ENCODE measurements around the gene KRTAP3-3.

DNA sequence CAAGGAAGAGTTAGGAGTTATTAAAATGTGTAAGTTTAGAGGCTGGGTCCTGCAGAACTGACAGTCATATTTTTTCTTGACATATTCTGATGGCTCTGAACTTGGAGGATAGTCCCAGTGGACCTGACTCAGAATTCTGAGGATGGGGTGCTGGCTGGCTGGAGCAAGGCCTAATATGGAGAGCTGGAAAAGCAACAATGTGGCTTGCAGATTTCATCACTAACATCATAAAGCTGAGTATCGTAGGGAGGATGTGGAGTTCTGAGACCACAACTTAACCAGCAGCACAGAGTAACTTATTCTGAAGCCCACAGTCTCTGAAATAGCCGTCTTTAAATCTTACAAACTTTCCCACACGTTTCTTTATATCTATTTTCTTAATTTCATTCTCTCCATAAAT lies 30.7 kb upstream of the KRTAP3-3 start:
- no peak for TF ChIP-seq EP300 (IDR thresholded peaks at IDR 0.05; ENCODE audit: borderline replicate concordance in 1 of 2, low read depth in 2 of 2, low read length in 2 of 2)
- no peak for TF ChIP-seq CTCF (IDR thresholded peaks at IDR 0.05; ENCODE audit: control extremely low read depth in 1 of 3, insufficient read depth in 1 of 3, low read depth in 1 of 3, low read length in 3 of 3)
- TF ChIP-seq JUN (IDR thresholded peaks at IDR 0.05; ENCODE audit: low read depth, low read length): no peak
- no peak for TF ChIP-seq BACH1 (IDR thresholded peaks at IDR 0.05; ENCODE audit: low read length)
- no peak for TF ChIP-seq CHD2 (IDR thresholded peaks at IDR 0.05; ENCODE audit: low read length)
- TF ChIP-seq GABPA (IDR thresholded peaks at IDR 0.05; ENCODE audit: borderline replicate concordance, insufficient read depth, low read length): no peak
- TF ChIP-seq POU5F1 (IDR thresholded peaks at IDR 0.05; ENCODE audit: low read depth, low read length): no peak
- no peak for TF ChIP-seq POLR2A (IDR thresholded peaks at IDR 0.05; ENCODE audit: control extremely low read depth in 1 of 2, low read depth in 2 of 2, low read length in 2 of 2)
- TF ChIP-seq EZH2 (IDR thresholded peaks at IDR 0.05; ENCODE audit: low read depth, low read length, severe bottlenecking): no peak
- TF ChIP-seq RAD21 (IDR thresholded peaks at IDR 0.05 in 1 of 2, conservative IDR thresholded peaks at IDR 0.05 in 1 of 2; ENCODE audit: low read depth in 2 of 2, low read length in 2 of 2): no peak
- no peak for TF ChIP-seq RFX5 (IDR thresholded peaks at IDR 0.05; ENCODE audit: borderline replicate concordance, low read depth, low read length)
